Mucosa of rectum (tissue), 2 donors: ENCODE data around the gene GLCE.
"Not testable (repeated sequence)": the region's sequence is repeated elsewhere in the genome, so short reads cannot be mapped to it uniquely, and the experiment has no call there.

Experiments
- H3K27ac ChIP-seq, 2 donors: one replicate each; pipeline ENCODE4 v1.7.0; 2013; ENCODE audit warnings: inconsistent platforms in 2 of 2, low read depth in 2 of 2, low read length in 2 of 2
- H3K27me3 ChIP-seq, 2 donors: one replicate each; pipeline ENCODE4 v1.7.0; 2013; ENCODE audit warnings: low read length in 2 of 2; ENCODE audit not compliant: control insufficient read depth in 2 of 2, insufficient read depth in 2 of 2
- H3K36me3 ChIP-seq, 2 donors: one replicate each; pipeline ENCODE4 v1.7.0; 2013; ENCODE audit warnings: low read length in 2 of 2; ENCODE audit not compliant: control insufficient read depth in 2 of 2, insufficient read depth in 2 of 2
- H3K4me1 ChIP-seq, 2 donors: one replicate each; pipeline ENCODE4 v1.7.0; 2013; ENCODE audit warnings: low read length in 2 of 2, mild to moderate bottlenecking in 1 of 2; ENCODE audit not compliant: control insufficient read depth in 2 of 2, insufficient read depth in 2 of 2
- H3K4me3 ChIP-seq, 2 donors: one replicate each; pipeline ENCODE4 v1.7.0; 2013; ENCODE audit warnings: low read length in 2 of 2
- H3K9ac ChIP-seq, 2 donors: one replicate each; pipeline ENCODE4 v1.7.0; 2013; ENCODE audit warnings: low read length in 2 of 2, low read depth in 1 of 2, mild to moderate bottlenecking in 1 of 2
- H3K9me3 ChIP-seq, 2 donors: one replicate each; pipeline ENCODE4 v1.7.0; 2013; ENCODE audit warnings: low read length in 2 of 2; ENCODE audit not compliant: control insufficient read depth in 2 of 2
- donor health status: healthy.
- donor health status: Normal muscosa, but diverticular disease.

Gene GLCE

DNA sequence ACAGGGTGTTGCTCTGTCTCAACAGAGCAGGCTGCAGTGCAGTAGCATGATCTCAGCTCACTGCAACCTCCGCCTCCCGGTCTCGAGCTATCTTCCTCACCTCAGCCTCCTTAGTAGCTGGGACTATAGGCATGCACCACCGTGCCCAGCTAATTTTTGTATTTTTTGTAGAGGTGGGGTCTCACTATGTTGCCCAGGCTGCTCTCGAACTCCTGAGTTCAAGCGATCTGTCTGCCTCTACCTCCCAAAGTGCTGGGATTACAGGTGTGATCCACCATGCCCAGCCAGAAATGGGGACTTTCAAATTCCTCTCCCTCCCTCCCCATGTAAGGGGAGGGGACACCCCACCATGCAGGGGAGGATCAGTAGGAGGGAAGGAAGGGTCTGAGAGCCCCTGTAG lies 141.7 kb downstream of the GLCE start:
- H3K4me1 ChIP-seq: peaks cover 19 to 28% of the 10 kb centered on the region in 2 donors
- not testable (repeated sequence) for H3K36me3 ChIP-seq, H3K27ac ChIP-seq, H3K27me3 ChIP-seq, H3K9me3 ChIP-seq, H3K9ac ChIP-seq, H3K4me3 ChIP-seq

DNA sequence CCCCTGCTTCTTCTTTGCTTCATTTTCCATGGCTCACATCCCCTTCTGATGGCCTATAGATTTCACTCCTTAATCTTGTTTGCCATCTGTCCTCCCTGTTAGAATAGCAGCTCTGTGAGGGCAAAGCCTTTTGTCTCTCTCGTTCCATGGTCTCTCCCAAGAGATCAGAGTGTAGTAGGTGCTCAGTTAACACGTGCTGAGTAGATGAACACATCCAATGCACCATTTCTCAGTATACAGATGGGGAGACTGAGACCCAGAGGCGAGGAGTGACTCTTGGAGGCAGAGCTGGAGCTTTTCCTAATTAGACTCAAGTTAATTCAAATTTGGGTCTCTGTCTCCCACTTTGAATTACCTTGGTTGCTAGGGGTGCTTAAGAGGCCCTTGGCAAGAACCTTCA lies 142.5 kb downstream of the GLCE start:
- no peak overlapping the region for H3K9ac ChIP-seq
- H3K27ac ChIP-seq: peak overlapping the region; percentile 65 to 78
- no peak overlapping the region for H3K4me3 ChIP-seq
- H3K27me3 ChIP-seq: peaks cover 0 to 4% of the 10 kb centered on the region in 2 donors
- H3K4me1 ChIP-seq: peaks cover 19 to 28% of the 10 kb centered on the region in 2 donors
- no peaks in the 10 kb centered on the region for H3K9me3 ChIP-seq
- peaks cover 0 to 3% of the 10 kb centered on the region in 2 donors for H3K36me3 ChIP-seq

DNA sequence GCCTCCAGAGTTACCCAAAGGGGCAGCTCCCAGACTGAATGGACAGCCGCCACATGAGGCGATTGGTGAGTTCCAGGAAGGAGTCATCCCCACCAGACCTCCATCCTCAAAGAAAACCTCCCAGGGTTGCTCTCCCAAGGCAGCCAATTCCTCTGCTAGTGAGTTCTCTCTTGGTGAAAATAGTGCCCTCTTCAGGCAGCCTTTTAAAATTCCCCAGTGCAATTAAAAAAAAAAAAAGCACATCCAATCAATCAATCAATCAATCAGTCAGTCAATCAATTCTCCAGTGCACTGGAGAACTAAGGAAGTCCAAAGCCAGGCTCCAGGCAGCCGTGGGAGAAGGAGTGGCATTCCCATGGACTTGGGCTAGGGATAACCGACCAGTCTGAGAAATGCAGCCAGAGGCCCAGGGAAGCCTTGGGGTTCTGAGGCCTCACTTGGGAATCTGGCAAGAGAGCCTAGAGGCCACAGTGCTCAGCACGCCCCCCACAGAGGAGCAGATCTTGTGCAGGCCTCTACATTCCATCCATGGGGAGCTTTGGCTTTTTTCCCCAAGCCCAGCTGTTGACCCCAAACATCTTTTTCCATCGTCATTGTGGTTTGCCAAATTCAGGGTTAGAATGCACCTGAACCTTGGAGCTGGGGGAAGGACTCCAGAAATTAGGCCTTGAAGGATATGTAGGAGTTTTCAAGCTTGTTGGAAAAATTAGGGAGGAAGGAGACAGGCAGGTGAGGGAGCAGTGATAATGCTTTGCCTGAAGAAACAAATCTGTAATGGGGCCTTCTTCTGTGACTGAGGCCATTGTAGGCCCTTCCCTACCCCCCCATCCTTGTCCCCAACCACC lies 143.1 kb downstream of the GLCE start:
- Histone ChIP-seq H3K9ac (no peak overlapping the region), H3K27me3 (peaks cover 0 to 4% of the 10 kb centered on the region in 2 donors), H3K27ac (peak overlapping the region; percentile 65 to 78), H3K36me3 (peaks cover 0 to 3% of the 10 kb centered on the region in 2 donors), H3K4me1 (peaks cover 19 to 28% of the 10 kb centered on the region in 2 donors), H3K9me3 (no peaks in the 10 kb centered on the region), H3K4me3 (no peak overlapping the region)

DNA sequence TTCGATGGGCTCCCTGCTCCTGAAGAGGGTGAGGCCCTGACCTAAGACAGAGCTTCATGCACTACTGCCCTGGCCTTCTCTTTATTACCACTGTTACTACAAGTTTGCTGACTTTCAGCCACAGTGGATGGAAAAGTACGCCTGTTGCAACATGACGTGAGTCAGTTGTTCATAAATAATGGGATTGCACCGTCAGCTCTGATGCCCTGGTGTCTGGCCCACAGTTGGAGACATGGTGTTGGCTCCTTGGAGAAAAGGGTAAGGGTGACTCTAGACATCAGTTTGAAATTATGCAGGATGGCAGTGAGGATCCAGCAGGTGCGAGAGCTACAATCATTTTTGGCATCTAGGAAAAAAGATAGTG lies 143.7 kb downstream of the GLCE start:
- Histone ChIP-seq H3K9ac (no peak overlapping the region), H3K4me1 (peaks cover 19 to 28% of the 10 kb centered on the region in 2 donors), H3K27ac (peak overlapping the region; percentile 65 to 78)

DNA sequence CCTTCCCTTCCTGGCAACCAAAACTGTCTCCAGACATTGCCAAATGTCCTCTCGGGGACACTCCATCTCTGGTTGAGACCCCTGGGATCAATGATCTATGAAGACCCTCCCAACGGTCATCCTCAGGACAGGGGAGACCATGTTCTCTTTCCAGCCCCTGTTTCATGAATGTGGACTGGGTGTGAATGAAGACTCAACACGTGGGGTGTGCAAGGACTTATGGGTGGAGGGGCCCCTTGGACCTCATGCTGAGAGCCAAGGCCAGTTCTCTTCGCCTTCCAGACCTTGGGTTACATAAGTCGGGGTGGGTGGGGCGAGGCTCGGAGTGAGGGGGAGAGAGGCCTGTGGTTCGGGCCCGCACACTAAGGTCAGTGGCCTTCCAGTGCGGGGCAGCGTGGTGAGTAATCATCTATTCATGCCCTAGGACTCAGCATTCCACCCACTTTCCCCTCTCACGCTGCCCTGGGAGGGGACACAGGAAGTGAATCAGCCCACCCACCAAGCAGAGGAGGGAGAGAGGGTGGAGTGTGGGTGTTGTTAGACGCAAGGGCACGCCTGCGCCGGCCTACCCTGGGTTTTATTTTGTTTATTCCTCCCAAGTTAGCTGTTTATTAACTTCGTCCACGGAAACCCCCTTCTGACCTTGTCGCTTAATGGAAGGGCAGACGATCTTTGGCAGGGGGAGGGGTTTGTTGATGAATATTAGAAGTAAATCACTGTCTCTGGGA lies 144.9 kb downstream of the GLCE start:
- Histone ChIP-seq H3K9me3 (no peaks in the 10 kb centered on the region), H3K27me3 (peaks cover 0 to 2% of the 10 kb centered on the region in 2 donors), H3K36me3 (peaks cover 0 to 3% of the 10 kb centered on the region in 2 donors), H3K4me3 (no peak overlapping the region), H3K27ac (peak overlapping the region; percentile 65 to 78), H3K4me1 (peaks cover 13 to 23% of the 10 kb centered on the region in 2 donors), H3K9ac (peak overlapping the region in 1 of 2 donors; percentile 56)

More for the DNA sequence above, 143.7 kb downstream of the GLCE start:
- H3K27me3 ChIP-seq: peaks cover 0 to 4% of the 10 kb centered on the region in 2 donors
- no peak overlapping the region for H3K4me3 ChIP-seq
- H3K9me3 ChIP-seq: no peaks in the 10 kb centered on the region
- H3K36me3 ChIP-seq: peaks cover 0 to 3% of the 10 kb centered on the region in 2 donors

- Histone ChIP-seq H3K27me3 (peaks cover 0 to 2% of the 10 kb centered on the region in 2 donors), H3K36me3 (peaks cover 0 to 3% of the 10 kb centered on the region in 2 donors), H3K9me3 (no peaks in the 10 kb centered on the region), H3K9ac (peak overlapping the region in 1 of 2 donors; percentile 56), H3K4me3 (peak overlapping the region in 1 of 2 donors; percentile 42), H3K27ac (peak overlapping the region; percentile 48 to 78), H3K4me1 (peaks cover 13 to 25% of the 10 kb centered on the region in 2 donors)
Observed at GRCh38 chr15:69305933-69306568, 145.6 kb downstream of the GLCE start.

DNA sequence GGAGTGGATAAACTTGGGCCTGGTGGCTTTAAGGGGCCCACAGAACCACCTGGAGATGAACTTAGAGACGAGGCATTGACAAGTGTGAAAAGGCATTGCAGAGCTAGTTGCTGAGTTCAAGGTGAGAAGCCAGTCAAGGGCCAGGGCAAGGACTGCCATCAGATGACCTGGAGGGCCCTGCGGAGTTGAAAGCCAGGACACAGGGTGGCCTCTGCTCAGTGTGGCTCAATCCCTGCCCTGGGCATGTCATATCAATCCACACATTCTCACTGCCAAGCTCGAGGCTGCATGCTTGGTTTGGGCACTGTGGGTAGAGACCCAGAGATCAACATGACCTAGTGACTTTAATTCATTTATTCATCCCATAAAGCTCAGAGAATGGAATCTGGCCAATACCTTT lies 147.5 kb downstream of the GLCE start:
- Histone ChIP-seq H3K36me3 (peaks cover 0 to 3% of the 10 kb centered on the region in 2 donors), H3K4me3 (no peak overlapping the region), H3K9me3 (no peaks in the 10 kb centered on the region), H3K4me1 (peaks cover 14 to 28% of the 10 kb centered on the region in 2 donors), H3K27ac (no peak overlapping the region), H3K9ac (no peak overlapping the region), H3K27me3 (no peaks in the 10 kb centered on the region)

DNA sequence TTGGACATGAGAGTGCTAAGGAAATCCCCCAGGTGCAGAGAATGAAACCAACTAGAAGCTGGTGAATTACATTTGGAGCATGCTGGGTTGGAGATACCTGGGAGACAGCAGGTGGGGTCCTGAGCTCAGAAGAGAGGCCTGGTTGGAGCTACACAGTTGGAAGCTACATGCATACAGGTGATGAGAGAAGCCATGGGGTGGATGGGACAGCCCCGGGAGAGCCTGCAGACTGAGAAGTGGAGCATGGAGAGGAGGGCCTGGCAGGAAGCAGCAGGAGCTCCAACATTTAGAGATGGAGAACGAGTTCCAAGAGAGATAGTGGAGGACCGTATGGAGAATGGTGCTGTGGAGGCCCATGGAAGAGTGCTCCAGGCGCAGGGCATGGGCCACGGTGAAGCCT lies 148.5 kb downstream of the GLCE start:
- peaks cover 0 to 3% of the 10 kb centered on the region in 2 donors for H3K36me3 ChIP-seq
- H3K27ac ChIP-seq: no peak overlapping the region
- H3K27me3 ChIP-seq: no peaks in the 10 kb centered on the region
- no peak overlapping the region for H3K4me3 ChIP-seq
- H3K4me1 ChIP-seq: peaks cover 23 to 31% of the 10 kb centered on the region in 2 donors
- no peaks in the 10 kb centered on the region for H3K9me3 ChIP-seq
- no peak overlapping the region for H3K9ac ChIP-seq

GRCh38 chr15:69311319-69311721 lies 150.9 kb downstream of the GLCE start:
- no peak overlapping the region for H3K27ac ChIP-seq
- peaks cover 33 to 35% of the 10 kb centered on the region in 2 donors for H3K4me1 ChIP-seq
- no peak overlapping the region for H3K9ac ChIP-seq
- peaks cover 0 to 3% of the 10 kb centered on the region in 2 donors for H3K36me3 ChIP-seq
- H3K27me3 ChIP-seq: no peaks in the 10 kb centered on the region
- no peaks in the 10 kb centered on the region for H3K9me3 ChIP-seq
- H3K4me3 ChIP-seq: no peak overlapping the region
